IMR-90 (cell line): ENCODE data around the gene CPNE4.

Experiments used
- BHLHE40 ChIP-seq: fragments of 150-350 bp; IDR thresholded peaks from 2 replicates; pipeline ENCODE4 v1.6.1; 2016; ENCODE audit warnings: mild to moderate bottlenecking, low read depth, low read length
- CEBPB ChIP-seq: IDR thresholded peaks from 2 replicates; pipeline ENCODE4 v1.6.1; 2012; ENCODE audit warnings: low read depth, low read length, improper control_type of control experiment
- CTCF ChIP-seq: conservative IDR thresholded peaks from 2 replicates; pipeline ENCODE4 v1.5.1; 2012; ENCODE audit warnings: mild to moderate bottlenecking, low read depth, low read length, improper control_type of control experiment
- FOS ChIP-seq: fragments of 150-350 bp; IDR thresholded peaks from 2 replicates; pipeline ENCODE4 v1.6.1; 2016; ENCODE audit warnings: low read depth, low read length
- MAFK ChIP-seq: IDR thresholded peaks from 2 replicates; pipeline ENCODE4 v1.6.1; 2012; ENCODE audit warnings: low read depth, low read length, improper control_type of control experiment
- MXI1 ChIP-seq: IDR thresholded peaks from 2 replicates; pipeline ENCODE4 v1.6.1; 2012; ENCODE audit warnings: low read depth, mild to moderate bottlenecking, low read length, moderate library complexity, borderline replicate concordance
- NFE2L2 ChIP-seq: fragments of 150-350 bp; IDR thresholded peaks from 2 replicates; pipeline ENCODE4 v1.6.1; 2016; ENCODE audit warnings: low read depth, mild to moderate bottlenecking, low read length
- POLR2A ChIP-seq: IDR thresholded peaks from 2 replicates; pipeline ENCODE4 v1.6.1; 2012; ENCODE audit warnings: mild to moderate bottlenecking, low read depth, low read length
- RAD21 ChIP-seq: IDR thresholded peaks from 2 replicates; pipeline ENCODE4 v1.6.1; 2012; ENCODE audit warnings: low read length, improper control_type of control experiment
- RCOR1 ChIP-seq: IDR thresholded peaks from 2 replicates; pipeline ENCODE4 v1.6.1; 2012; ENCODE audit warnings: mild to moderate bottlenecking, low read length, improper control_type of control experiment; ENCODE audit not compliant: insufficient replicate concordance

- TF ChIP-seq RAD21 (no peak), CTCF (no peak), POLR2A (no peak), NFE2L2 (no peak), MAFK (no peak), MXI1 (no peak), FOS (no peak), BHLHE40 (no peak), CEBPB (no peak), RCOR1 (no peak)
These were observed 404.7 kb downstream of the CPNE4 start for GRCh38 chr3:131630097-131630496.
